IPS-20b (cell line): ENCODE data around the gene PCSK2.

Source experiments
- H3K27ac ChIP-seq: one replicate; pipeline ENCODE4 v1.5.1; 2013; ENCODE audit warnings: low read length
- H3K27me3 ChIP-seq: 2 replicates; pipeline ENCODE4 v1.6.1; 2013; ENCODE audit warnings: mild to moderate bottlenecking, low read length, inconsistent platforms; ENCODE audit not compliant: insufficient read depth
- H3K36me3 ChIP-seq: 2 replicates; pipeline ENCODE4 v1.6.1; 2013; ENCODE audit warnings: low read depth, mild to moderate bottlenecking, inconsistent platforms, low read length, moderate library complexity; ENCODE audit not compliant: insufficient read depth
- H3K4me1 ChIP-seq: 2 replicates; pipeline ENCODE4 v1.6.1; 2013; ENCODE audit warnings: mild to moderate bottlenecking, control low read depth, inconsistent platforms, low read length, moderate library complexity; ENCODE audit not compliant: insufficient read depth
- H3K4me3 ChIP-seq: 2 replicates; pipeline ENCODE4 v1.5.1; 2013; ENCODE audit warnings: mild to moderate bottlenecking, low read length, inconsistent platforms
- H3K9ac ChIP-seq: 2 replicates; pipeline ENCODE4 v1.6.1; 2013; ENCODE audit warnings: low read depth, mild to moderate bottlenecking, inconsistent platforms, low read length, moderate library complexity
- H3K9me3 ChIP-seq: 2 replicates; pipeline ENCODE4 v1.6.1; 2013; ENCODE audit warnings: mild to moderate bottlenecking, low read depth, low read length, inconsistent platforms; ENCODE audit not compliant: insufficient read depth

The PCSK2 gene

GRCh38 chr20:17314264-17314663, 87.4 kb downstream of the PCSK2 start:
- Histone ChIP-seq H3K4me3 (no peak overlapping the region), H3K36me3 (no peaks in the 10 kb centered on the region), H3K9me3 (no peaks in the 10 kb centered on the region), H3K4me1 (no peaks in the 10 kb centered on the region), H3K9ac (no peak overlapping the region), H3K27ac (no peak overlapping the region), H3K27me3 (no peaks in the 10 kb centered on the region)

GRCh38 chr20:17315407-17316231, 88.8 kb downstream of the PCSK2 start:
- Histone ChIP-seq H3K27me3 (no peaks in the 10 kb centered on the region), H3K4me1 (no peaks in the 10 kb centered on the region), H3K27ac (no peak overlapping the region), H3K9ac (no peak overlapping the region), H3K4me3 (no peak overlapping the region), H3K36me3 (no peaks in the 10 kb centered on the region), H3K9me3 (no peaks in the 10 kb centered on the region)

GRCh38 chr20:17316316-17317038, 89.6 kb downstream of the PCSK2 start:
- Histone ChIP-seq H3K4me1 (no peaks in the 10 kb centered on the region), H3K36me3 (no peaks in the 10 kb centered on the region), H3K9ac (no peak overlapping the region), H3K27ac (no peak overlapping the region), H3K4me3 (no peak overlapping the region), H3K9me3 (no peaks in the 10 kb centered on the region), H3K27me3 (no peaks in the 10 kb centered on the region)

- no peaks in the 10 kb centered on the region for H3K36me3 ChIP-seq
- no peak overlapping the region for H3K9ac ChIP-seq
- H3K4me1 ChIP-seq: no peaks in the 10 kb centered on the region
- no peak overlapping the region for H3K27ac ChIP-seq
- H3K9me3 ChIP-seq: no peaks in the 10 kb centered on the region
- H3K27me3 ChIP-seq: no peaks in the 10 kb centered on the region
- H3K4me3 ChIP-seq: no peak overlapping the region
Observed at GRCh38 chr20:17317341-17317740, 90.5 kb downstream of the PCSK2 start.

GRCh38 chr20:17320456-17320855, 93.6 kb downstream of the PCSK2 start:
- Histone ChIP-seq H3K4me1 (no peaks in the 10 kb centered on the region), H3K27me3 (no peaks in the 10 kb centered on the region), H3K4me3 (no peak overlapping the region), H3K36me3 (no peaks in the 10 kb centered on the region), H3K27ac (no peak overlapping the region), H3K9me3 (no peaks in the 10 kb centered on the region), H3K9ac (no peak overlapping the region)

GRCh38 chr20:17326096-17326495, 99.3 kb downstream of the PCSK2 start:
- Histone ChIP-seq H3K4me3 (no peak overlapping the region), H3K9ac (no peak overlapping the region), H3K36me3 (no peaks in the 10 kb centered on the region), H3K27ac (no peak overlapping the region), H3K27me3 (no peaks in the 10 kb centered on the region), H3K4me1 (peaks cover 4% of the 10 kb centered on the region; the same call in 1 of the 2 replicates), H3K9me3 (no peaks in the 10 kb centered on the region)

- Histone ChIP-seq H3K9me3 (no peaks in the 10 kb centered on the region), H3K36me3 (no peaks in the 10 kb centered on the region), H3K27me3 (no peaks in the 10 kb centered on the region), H3K9ac (no peak overlapping the region), H3K4me1 (peaks cover 4% of the 10 kb centered on the region; the same call in 1 of the 2 replicates), H3K4me3 (peak overlapping the region; percentile 38; the same call in 1 of the 2 replicates), H3K27ac (no peak overlapping the region)
Observed at GRCh38 chr20:17327185-17328148, 100.6 kb downstream of the PCSK2 start.

- Histone ChIP-seq H3K36me3 (no peaks in the 10 kb centered on the region), H3K9ac (no peak overlapping the region), H3K4me1 (no peaks in the 10 kb centered on the region), H3K27me3 (no peaks in the 10 kb centered on the region), H3K27ac (no peak overlapping the region), H3K4me3 (no peak overlapping the region), H3K9me3 (no peaks in the 10 kb centered on the region)
Observed at GRCh38 chr20:17334932-17335331, 108.1 kb downstream of the PCSK2 start.

GRCh38 chr20:17339000-17339399, 112.2 kb downstream of the PCSK2 start:
- H3K9ac ChIP-seq: no peak overlapping the region
- H3K4me3 ChIP-seq: no peak overlapping the region
- H3K4me1 ChIP-seq: no peaks in the 10 kb centered on the region
- H3K36me3 ChIP-seq: no peaks in the 10 kb centered on the region
- no peaks in the 10 kb centered on the region for H3K27me3 ChIP-seq
- H3K27ac ChIP-seq: no peak overlapping the region
- no peaks in the 10 kb centered on the region for H3K9me3 ChIP-seq

GRCh38 chr20:17343091-17343490, 116.3 kb downstream of the PCSK2 start:
- Histone ChIP-seq H3K4me1 (no peaks in the 10 kb centered on the region), H3K9ac (no peak overlapping the region), H3K9me3 (no peaks in the 10 kb centered on the region), H3K27me3 (no peaks in the 10 kb centered on the region), H3K4me3 (no peak overlapping the region), H3K27ac (no peak overlapping the region), H3K36me3 (no peaks in the 10 kb centered on the region)

GRCh38 chr20:17343656-17344452, 117.0 kb downstream of the PCSK2 start:
- Histone ChIP-seq H3K9ac (no peak overlapping the region), H3K4me1 (no peaks in the 10 kb centered on the region), H3K27ac (no peak overlapping the region), H3K36me3 (no peaks in the 10 kb centered on the region), H3K4me3 (no peak overlapping the region), H3K9me3 (no peaks in the 10 kb centered on the region), H3K27me3 (no peaks in the 10 kb centered on the region)
